Measurements from ENCODE around the gene SPPL2B.

DNA sequence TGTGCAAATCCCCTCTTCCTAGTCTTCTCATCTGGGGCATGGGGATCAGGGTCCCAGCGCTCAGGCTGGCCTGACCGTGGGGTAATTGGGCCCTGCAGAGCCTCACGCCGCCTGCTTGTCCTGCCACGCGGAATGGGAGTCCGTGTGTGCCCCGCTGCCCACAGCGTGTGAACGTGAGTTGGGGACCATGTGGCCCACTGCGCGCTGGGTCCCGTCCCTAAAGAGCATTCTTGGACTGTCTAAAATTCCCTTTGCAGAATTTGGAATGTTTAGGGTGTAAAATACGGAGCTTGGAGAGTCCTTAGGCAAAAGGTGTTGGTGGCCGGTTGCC, 34.5 kb downstream of the SPPL2B start:
- TF ChIP-seq POLR2AphosphoS5 (IDR thresholded peaks at IDR 0.05) = no peak
- TF ChIP-seq, protein P1, sequence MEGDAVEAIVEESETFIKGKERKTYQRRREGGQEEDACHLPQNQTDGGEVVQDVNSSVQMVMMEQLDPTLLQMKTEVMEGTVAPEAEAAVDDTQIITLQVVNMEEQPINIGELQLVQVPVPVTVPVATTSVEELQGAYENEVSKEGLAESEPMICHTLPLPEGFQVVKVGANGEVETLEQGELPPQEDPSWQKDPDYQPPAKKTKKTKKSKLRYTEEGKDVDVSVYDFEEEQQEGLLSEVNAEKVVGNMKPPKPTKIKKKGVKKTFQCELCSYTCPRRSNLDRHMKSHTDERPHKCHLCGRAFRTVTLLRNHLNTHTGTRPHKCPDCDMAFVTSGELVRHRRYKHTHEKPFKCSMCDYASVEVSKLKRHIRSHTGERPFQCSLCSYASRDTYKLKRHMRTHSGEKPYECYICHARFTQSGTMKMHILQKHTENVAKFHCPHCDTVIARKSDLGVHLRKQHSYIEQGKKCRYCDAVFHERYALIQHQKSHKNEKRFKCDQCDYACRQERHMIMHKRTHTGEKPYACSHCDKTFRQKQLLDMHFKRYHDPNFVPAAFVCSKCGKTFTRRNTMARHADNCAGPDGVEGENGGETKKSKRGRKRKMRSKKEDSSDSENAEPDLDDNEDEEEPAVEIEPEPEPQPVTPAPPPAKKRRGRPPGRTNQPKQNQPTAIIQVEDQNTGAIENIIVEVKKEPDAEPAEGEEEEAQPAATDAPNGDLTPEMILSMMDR (IDR thresholded peaks at IDR 0.05) = no peak
